ENCODE data around the gene BHLHE41. TPM values are rescaled to one million over a fixed set of nuclear protein-coding genes. Genes with fewer than 3 reads are reported as not detected.

BHLHE41 gene
- total and polyA plus RNA-seq, 3 experiments from 2014 or later: not detected

DNA sequence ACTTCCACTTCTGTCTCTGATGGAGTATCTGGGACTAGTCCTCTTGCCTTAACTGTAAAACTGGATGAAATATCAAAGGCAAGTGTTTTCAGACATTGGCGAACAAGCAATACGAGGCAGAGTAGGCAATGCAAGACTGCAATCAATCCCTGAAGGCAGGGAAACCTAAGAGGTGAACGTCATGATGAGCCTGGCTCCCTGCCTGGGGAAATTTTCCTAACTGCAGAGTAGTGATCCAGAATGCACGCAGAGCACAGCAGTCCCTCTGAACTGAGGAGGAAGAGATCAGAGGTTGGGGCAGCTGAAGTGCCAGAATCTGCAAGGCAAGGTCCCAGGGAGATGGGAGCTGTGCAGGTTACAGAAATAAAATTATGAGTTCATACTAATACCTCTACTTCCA is 18.5 kb downstream of the BHLHE41 start:
- Mint-ChIP-seq H3K27ac (no peak overlapping the region), H3K9me3 (no peaks in the 10 kb centered on the region), H3K4me1 (no peaks in the 10 kb centered on the region), H3K27me3 (peaks cover 17 to 49% of the 10 kb centered on the region in 2 donors), H3K36me3 (no peaks in the 10 kb centered on the region), H3K4me3 (no peak overlapping the region)
- H3K36me3 ChIP-seq (ENCODE audit: insufficient read depth, low read length): no peaks in the 10 kb centered on the region
- no peak for DNase-seq
- CTCF ChIA-PET: no interaction called here
- peaks cover 11% of the 10 kb centered on the region for H3K27me3 ChIP-seq (ENCODE audit: insufficient read depth, low read length, poor library complexity, severe bottlenecking)
- H3K4me3 ChIP-seq (ENCODE audit: low read length): no peak overlapping the region
- H3K4me1 ChIP-seq (ENCODE audit: insufficient read depth, low read length): no peaks in the 10 kb centered on the region
- no peak overlapping the region for H3K27ac ChIP-seq (ENCODE audit: low read depth, low read length)
- no peaks in the 10 kb centered on the region for H3K9me3 ChIP-seq (ENCODE audit: low read length)
- POLR2A ChIA-PET: no interaction called here

DNA sequence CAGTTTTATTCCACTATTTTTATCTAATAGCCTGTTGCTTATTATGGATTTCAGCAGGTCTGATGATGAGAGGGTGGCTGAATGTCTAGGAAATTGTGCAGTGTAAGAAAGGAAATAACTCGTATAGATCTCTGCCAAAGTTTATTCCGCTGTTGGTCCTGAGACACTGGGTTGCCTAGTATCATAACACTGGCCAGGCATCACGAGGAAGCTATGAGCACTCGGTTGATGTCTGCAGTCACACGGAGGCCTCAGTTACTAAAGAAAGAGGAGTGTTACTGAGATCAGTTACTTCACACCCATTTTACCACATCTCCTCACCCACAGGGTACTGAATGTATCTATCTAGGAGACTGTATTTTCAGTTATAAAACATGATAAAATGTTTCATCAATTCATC is 21.9 kb downstream of the BHLHE41 start:
- ChIA-PET CTCF (no interaction called here), POLR2A (no interaction called here)
- no peaks in the 10 kb centered on the region for H3K36me3 ChIP-seq (ENCODE audit: insufficient read depth, low read length)
- peaks cover 13 to 52% of the 10 kb centered on the region in 2 donors for H3K27me3 Mint-ChIP-seq
- no peak overlapping the region for H3K4me3 Mint-ChIP-seq
- no peaks in the 10 kb centered on the region for H3K9me3 ChIP-seq (ENCODE audit: low read length)
- H3K4me3 ChIP-seq (ENCODE audit: low read length): no peak overlapping the region
- H3K36me3 Mint-ChIP-seq: no peaks in the 10 kb centered on the region
- no peak overlapping the region for H3K27ac ChIP-seq (ENCODE audit: low read depth, low read length)
- no peaks in the 10 kb centered on the region for H3K9me3 Mint-ChIP-seq
- DNase-seq: no peak
- H3K27me3 ChIP-seq (ENCODE audit: insufficient read depth, low read length, poor library complexity, severe bottlenecking): peaks cover 20% of the 10 kb centered on the region
- H3K4me1 ChIP-seq (ENCODE audit: insufficient read depth, low read length): no peaks in the 10 kb centered on the region
- H3K4me1 Mint-ChIP-seq: no peaks in the 10 kb centered on the region
- no peak overlapping the region for H3K27ac Mint-ChIP-seq

DNA sequence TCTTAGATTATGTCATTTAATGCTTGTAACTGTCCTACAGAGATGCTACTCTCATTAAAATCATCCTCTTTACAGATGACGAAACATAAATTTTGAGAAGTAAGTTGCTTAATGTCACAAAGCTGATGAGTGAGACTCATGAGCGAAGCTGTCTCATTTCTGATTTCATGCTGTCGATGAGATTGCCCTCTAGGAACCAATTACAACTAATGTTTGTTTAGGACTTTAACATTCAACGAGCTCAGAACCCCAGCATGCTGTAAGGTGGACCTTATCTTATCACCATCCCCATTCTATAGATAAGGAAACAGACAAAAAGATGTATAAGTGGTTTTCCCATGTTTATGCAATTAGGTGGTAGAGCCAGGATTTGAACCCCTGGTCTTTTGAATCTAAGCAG is 23.1 kb downstream of the BHLHE41 start:
- no peaks in the 10 kb centered on the region for H3K4me1 Mint-ChIP-seq
- H3K9me3 ChIP-seq (ENCODE audit: low read length): no peaks in the 10 kb centered on the region
- no peaks in the 10 kb centered on the region for H3K4me1 ChIP-seq (ENCODE audit: insufficient read depth, low read length)
- POLR2A ChIA-PET: no interaction called here
- H3K36me3 ChIP-seq (ENCODE audit: insufficient read depth, low read length): no peaks in the 10 kb centered on the region
- H3K27me3 Mint-ChIP-seq: peaks cover 14 to 45% of the 10 kb centered on the region in 2 donors
- H3K27ac Mint-ChIP-seq: no peak overlapping the region
- H3K27me3 ChIP-seq (ENCODE audit: insufficient read depth, low read length, poor library complexity, severe bottlenecking): peaks cover 20% of the 10 kb centered on the region
- DNase-seq: no peak
- no peaks in the 10 kb centered on the region for H3K9me3 Mint-ChIP-seq
- CTCF ChIA-PET: no interaction called here
- no peak overlapping the region for H3K27ac ChIP-seq (ENCODE audit: low read depth, low read length)
- no peak overlapping the region for H3K4me3 ChIP-seq (ENCODE audit: low read length)
- H3K36me3 Mint-ChIP-seq: no peaks in the 10 kb centered on the region
- H3K4me3 Mint-ChIP-seq: no peak overlapping the region

DNA sequence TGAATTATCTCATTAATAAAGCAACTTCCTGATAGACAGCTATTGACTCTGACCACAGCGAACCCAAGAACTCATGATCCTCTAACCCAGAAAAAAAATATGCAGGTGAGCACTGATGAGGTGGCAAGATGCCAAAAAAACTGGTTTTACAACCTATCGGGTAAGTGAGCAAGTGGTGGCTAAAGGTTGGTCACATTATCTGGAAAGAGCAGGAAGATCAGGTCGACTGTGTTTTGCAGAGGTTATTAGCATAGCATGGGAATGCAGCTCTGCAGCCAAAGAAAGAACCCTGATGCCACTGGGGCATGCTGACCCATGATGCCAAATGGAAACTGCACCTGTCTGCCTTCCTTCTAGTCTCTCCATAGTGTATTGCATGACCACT is 23.5 kb downstream of the BHLHE41 start:
- no peaks in the 10 kb centered on the region for H3K4me1 ChIP-seq (ENCODE audit: insufficient read depth, low read length)
- no peaks in the 10 kb centered on the region for H3K9me3 Mint-ChIP-seq
- peaks cover 11 to 45% of the 10 kb centered on the region in 2 donors for H3K27me3 Mint-ChIP-seq
- no peak overlapping the region for H3K4me3 ChIP-seq (ENCODE audit: low read length)
- H3K27ac Mint-ChIP-seq: no peak overlapping the region
- no peak overlapping the region for H3K27ac ChIP-seq (ENCODE audit: low read depth, low read length)
- H3K27me3 ChIP-seq (ENCODE audit: insufficient read depth, low read length, poor library complexity, severe bottlenecking): peaks cover 19% of the 10 kb centered on the region
- ChIA-PET CTCF (no interaction called here), POLR2A (no interaction called here)
- no peak overlapping the region for H3K4me3 Mint-ChIP-seq
- H3K36me3 ChIP-seq (ENCODE audit: insufficient read depth, low read length): no peaks in the 10 kb centered on the region
- no peak for DNase-seq
- no peaks in the 10 kb centered on the region for H3K4me1 Mint-ChIP-seq
- no peaks in the 10 kb centered on the region for H3K36me3 Mint-ChIP-seq
- no peaks in the 10 kb centered on the region for H3K9me3 ChIP-seq (ENCODE audit: low read length)

- no peaks in the 10 kb centered on the region for H3K9me3 ChIP-seq (ENCODE audit: low read length)
- Mint-ChIP-seq H3K9me3 (no peaks in the 10 kb centered on the region), H3K4me1 (no peaks in the 10 kb centered on the region), H3K27ac (no peak overlapping the region), H3K4me3 (no peak overlapping the region), H3K27me3 (peaks cover 9 to 45% of the 10 kb centered on the region in 2 donors), H3K36me3 (no peaks in the 10 kb centered on the region)
- H3K4me1 ChIP-seq (ENCODE audit: insufficient read depth, low read length): no peaks in the 10 kb centered on the region
- H3K36me3 ChIP-seq (ENCODE audit: insufficient read depth, low read length): no peaks in the 10 kb centered on the region
- no peak for DNase-seq
- no peak overlapping the region for H3K27ac ChIP-seq (ENCODE audit: low read depth, low read length)
- peaks cover 18% of the 10 kb centered on the region for H3K27me3 ChIP-seq (ENCODE audit: insufficient read depth, low read length, poor library complexity, severe bottlenecking)
- CTCF ChIA-PET: no interaction called here
- POLR2A ChIA-PET: no interaction called here
- H3K4me3 ChIP-seq (ENCODE audit: low read length): no peak overlapping the region
Observed at GRCh38 chr12:26100666-26101349, 24.0 kb downstream of the BHLHE41 start.

DNA sequence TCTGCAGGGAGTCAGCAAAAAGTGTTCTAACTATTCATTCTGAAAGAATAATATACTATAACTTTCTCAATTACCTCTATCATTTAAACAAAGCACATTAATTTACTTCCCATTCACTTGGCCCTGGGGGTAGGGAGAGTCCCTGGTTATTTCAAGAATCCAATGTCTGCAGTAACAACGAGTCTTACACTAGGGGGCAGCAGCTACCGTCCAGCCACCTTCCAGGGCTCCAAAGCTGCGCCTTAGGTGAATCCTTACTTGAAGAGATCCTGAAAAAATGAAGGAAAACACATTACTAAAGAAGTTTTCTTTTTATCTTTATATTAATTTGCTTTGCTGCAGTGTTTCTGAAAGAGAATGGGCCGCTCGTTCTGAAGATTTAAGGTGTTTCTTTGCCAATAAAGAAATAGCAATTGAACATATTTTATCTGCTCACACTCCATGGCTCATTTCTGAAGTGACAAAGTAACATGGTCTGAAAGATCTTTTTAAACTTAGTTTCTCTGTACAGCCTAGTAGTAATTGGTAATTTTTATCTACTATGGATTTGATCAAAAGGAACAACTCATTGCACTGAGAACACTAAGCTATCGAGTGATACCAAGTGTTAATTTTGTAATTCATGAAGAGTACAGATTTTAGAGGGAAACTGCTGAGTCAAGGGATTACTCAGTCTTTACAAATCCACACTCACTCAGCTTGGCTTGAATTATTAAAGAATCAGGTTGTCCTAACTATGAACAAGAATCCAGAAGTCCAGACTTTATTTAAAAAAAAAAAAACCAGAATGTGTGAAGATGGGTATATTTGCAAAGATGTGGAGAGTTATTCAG is 27.6 kb downstream of the BHLHE41 start:
- no peak overlapping the region for H3K27ac ChIP-seq (ENCODE audit: low read depth, low read length)
- H3K9me3 ChIP-seq (ENCODE audit: low read length): no peaks in the 10 kb centered on the region
- H3K36me3 ChIP-seq (ENCODE audit: insufficient read depth, low read length): no peaks in the 10 kb centered on the region
- Mint-ChIP-seq H3K27ac (no peak overlapping the region), H3K9me3 (no peaks in the 10 kb centered on the region), H3K27me3 (peaks cover 4 to 21% of the 10 kb centered on the region in 2 donors), H3K4me1 (no peaks in the 10 kb centered on the region), H3K4me3 (no peak overlapping the region), H3K36me3 (no peaks in the 10 kb centered on the region)
- POLR2A ChIA-PET: no interaction called here
- H3K4me3 ChIP-seq (ENCODE audit: low read length): no peak overlapping the region
- peak; percentile 19 to 58 (median 28) for DNase-seq
- CTCF ChIA-PET: interaction anchor here (1.3 to 1.6 kb wide), 3 partner anchors 10 to 604 kb away, joined by 3 to 6 read pairs (median 4); no protein-coding TSS in a partner anchor
- H3K27me3 ChIP-seq (ENCODE audit: insufficient read depth, low read length, poor library complexity, severe bottlenecking): peaks cover 17% of the 10 kb centered on the region
- H3K4me1 ChIP-seq (ENCODE audit: insufficient read depth, low read length): no peaks in the 10 kb centered on the region

DNA sequence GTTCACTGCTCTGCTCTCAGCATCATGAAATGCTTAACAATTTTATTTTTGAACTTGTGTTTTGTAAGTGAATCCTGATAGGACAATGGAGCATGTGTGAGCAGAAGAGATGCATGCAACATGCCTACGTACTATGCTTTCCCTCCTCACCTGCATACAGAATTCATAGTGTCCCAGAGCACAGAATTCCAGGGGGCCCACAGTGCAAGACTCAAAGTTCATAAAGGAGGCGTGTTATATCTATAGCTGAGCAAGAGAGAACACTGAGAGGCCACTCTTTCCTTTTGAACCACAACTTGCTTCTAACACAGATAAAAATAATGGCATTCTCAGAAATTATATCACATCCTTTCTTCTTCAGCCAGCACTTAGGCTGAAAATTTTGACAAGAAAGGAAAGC is 28.8 kb downstream of the BHLHE41 start:
- ChIA-PET CTCF (no interaction called here), POLR2A (no interaction called here)
- peaks cover 7% of the 10 kb centered on the region for H3K27me3 ChIP-seq (ENCODE audit: insufficient read depth, low read length, poor library complexity, severe bottlenecking)
- no peaks in the 10 kb centered on the region for H3K36me3 ChIP-seq (ENCODE audit: insufficient read depth, low read length)
- no peak overlapping the region for H3K4me3 Mint-ChIP-seq
- no peaks in the 10 kb centered on the region for H3K9me3 Mint-ChIP-seq
- no peak overlapping the region for H3K27ac Mint-ChIP-seq
- no peaks in the 10 kb centered on the region for H3K4me1 Mint-ChIP-seq
- DNase-seq: no peak
- peaks cover 4 to 15% of the 10 kb centered on the region in 2 donors for H3K27me3 Mint-ChIP-seq
- no peaks in the 10 kb centered on the region for H3K4me1 ChIP-seq (ENCODE audit: insufficient read depth, low read length)
- H3K9me3 ChIP-seq (ENCODE audit: low read length): no peaks in the 10 kb centered on the region
- H3K36me3 Mint-ChIP-seq: no peaks in the 10 kb centered on the region
- no peak overlapping the region for H3K4me3 ChIP-seq (ENCODE audit: low read length)
- no peak overlapping the region for H3K27ac ChIP-seq (ENCODE audit: low read depth, low read length)

GRCh38 chr12:26095186-26095585 is 29.7 kb downstream of the BHLHE41 start:
- H3K9me3 Mint-ChIP-seq: no peaks in the 10 kb centered on the region
- ChIA-PET CTCF (no interaction called here), POLR2A (no interaction called here)
- H3K4me3 ChIP-seq (ENCODE audit: low read length): no peak overlapping the region
- H3K27ac Mint-ChIP-seq: no peak overlapping the region
- peaks cover 5% of the 10 kb centered on the region for H3K27me3 ChIP-seq (ENCODE audit: insufficient read depth, low read length, poor library complexity, severe bottlenecking)
- no peaks in the 10 kb centered on the region for H3K4me1 ChIP-seq (ENCODE audit: insufficient read depth, low read length)
- H3K4me1 Mint-ChIP-seq: no peaks in the 10 kb centered on the region
- no peak for DNase-seq
- peaks cover 5 to 11% of the 10 kb centered on the region in 2 donors for H3K27me3 Mint-ChIP-seq
- no peaks in the 10 kb centered on the region for H3K36me3 Mint-ChIP-seq
- no peak overlapping the region for H3K4me3 Mint-ChIP-seq
- no peaks in the 10 kb centered on the region for H3K36me3 ChIP-seq (ENCODE audit: insufficient read depth, low read length)
- no peaks in the 10 kb centered on the region for H3K9me3 ChIP-seq (ENCODE audit: low read length)
- H3K27ac ChIP-seq (ENCODE audit: low read depth, low read length): no peak overlapping the region

All from CD8-positive, alpha-beta memory T cell (primary cell).